Measurements from ENCODE around the gene WWC2. TPM values are rescaled to one million over a fixed set of nuclear protein-coding genes. Genes with fewer than 3 reads are reported as not detected.

Gene WWC2
- total RNA-seq, 1 experiment from 2014 or later, result 126 TPM

DNA sequence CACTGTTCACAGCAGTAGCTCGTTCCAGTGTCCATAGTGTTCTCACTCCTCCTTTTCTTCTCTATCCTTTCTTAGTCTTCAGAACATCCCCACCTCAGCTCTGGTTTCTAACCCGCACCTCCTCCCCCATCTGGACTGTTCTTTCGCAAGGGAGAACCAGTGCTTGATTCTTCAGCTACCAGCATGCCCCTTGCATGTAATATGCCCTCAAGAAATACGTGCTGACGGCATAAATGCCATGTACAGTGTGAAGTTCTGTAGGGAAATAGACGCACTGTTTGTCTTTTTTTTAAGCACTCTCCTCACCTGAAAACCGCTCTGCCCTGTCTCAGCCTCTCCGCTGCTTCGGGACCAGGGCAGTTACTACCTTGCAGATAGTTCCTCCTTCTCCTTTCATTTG is 215.7 kb downstream of the WWC2 start (continued):
- TF ChIP-seq, protein P1, sequence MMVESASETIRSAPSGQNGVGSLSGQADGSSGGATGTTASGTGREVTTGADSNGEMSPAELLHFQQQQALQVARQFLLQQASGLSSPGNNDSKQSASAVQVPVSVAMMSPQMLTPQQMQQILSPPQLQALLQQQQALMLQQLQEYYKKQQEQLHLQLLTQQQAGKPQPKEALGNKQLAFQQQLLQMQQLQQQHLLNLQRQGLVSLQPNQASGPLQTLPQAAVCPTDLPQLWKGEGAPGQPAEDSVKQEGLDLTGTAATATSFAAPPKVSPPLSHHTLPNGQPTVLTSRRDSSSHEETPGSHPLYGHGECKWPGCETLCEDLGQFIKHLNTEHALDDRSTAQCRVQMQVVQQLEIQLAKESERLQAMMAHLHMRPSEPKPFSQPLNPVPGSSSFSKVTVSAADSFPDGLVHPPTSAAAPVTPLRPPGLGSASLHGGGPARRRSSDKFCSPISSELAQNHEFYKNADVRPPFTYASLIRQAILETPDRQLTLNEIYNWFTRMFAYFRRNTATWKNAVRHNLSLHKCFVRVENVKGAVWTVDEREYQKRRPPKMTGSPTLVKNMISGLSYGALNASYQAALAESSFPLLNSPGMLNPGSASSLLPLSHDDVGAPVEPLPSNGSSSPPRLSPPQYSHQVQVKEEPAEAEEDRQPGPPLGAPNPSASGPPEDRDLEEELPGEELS (CRISPR knock-in tag; IDR thresholded peaks at IDR 0.05), result no peak
- TF ChIP-seq NR1H2 (CRISPR knock-in tag; IDR thresholded peaks at IDR 0.05) (no peak), ZBTB43 (CRISPR knock-in tag; IDR thresholded peaks at IDR 0.05) (no peak), ZNF512 (CRISPR knock-in tag; IDR thresholded peaks at IDR 0.05; ENCODE audit: borderline replicate concordance) (no peak)
- TF ChIP-seq, protein P2, sequence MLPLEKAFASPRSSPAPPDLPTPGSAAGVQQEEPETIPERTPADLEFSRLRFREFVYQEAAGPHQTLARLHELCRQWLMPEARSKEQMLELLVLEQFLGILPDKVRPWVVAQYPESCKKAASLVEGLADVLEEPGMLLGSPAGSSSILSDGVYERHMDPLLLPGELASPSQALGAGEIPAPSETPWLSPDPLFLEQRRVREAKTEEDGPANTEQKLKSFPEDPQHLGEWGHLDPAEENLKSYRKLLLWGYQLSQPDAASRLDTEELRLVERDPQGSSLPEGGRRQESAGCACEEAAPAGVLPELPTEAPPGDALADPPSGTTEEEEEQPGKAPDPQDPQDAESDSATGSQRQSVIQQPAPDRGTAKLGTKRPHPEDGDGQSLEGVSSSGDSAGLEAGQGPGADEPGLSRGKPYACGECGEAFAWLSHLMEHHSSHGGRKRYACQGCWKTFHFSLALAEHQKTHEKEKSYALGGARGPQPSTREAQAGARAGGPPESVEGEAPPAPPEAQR (CRISPR knock-in tag; IDR thresholded peaks at IDR 0.05), result no peak
- TF ChIP-seq, protein P3, sequence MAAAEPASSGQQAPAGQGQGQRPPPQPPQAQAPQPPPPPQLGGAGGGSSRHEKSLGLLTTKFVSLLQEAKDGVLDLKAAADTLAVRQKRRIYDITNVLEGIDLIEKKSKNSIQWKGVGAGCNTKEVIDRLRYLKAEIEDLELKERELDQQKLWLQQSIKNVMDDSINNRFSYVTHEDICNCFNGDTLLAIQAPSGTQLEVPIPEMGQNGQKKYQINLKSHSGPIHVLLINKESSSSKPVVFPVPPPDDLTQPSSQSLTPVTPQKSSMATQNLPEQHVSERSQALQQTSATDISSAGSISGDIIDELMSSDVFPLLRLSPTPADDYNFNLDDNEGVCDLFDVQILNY (CRISPR knock-in tag; IDR thresholded peaks at IDR 0.05), result no peak
- TF ChIP-seq, protein P4, sequence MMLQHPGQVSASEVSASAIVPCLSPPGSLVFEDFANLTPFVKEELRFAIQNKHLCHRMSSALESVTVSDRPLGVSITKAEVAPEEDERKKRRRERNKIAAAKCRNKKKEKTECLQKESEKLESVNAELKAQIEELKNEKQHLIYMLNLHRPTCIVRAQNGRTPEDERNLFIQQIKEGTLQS (CRISPR knock-in tag; conservative IDR thresholded peaks at IDR 0.05), result no peak

DNA sequence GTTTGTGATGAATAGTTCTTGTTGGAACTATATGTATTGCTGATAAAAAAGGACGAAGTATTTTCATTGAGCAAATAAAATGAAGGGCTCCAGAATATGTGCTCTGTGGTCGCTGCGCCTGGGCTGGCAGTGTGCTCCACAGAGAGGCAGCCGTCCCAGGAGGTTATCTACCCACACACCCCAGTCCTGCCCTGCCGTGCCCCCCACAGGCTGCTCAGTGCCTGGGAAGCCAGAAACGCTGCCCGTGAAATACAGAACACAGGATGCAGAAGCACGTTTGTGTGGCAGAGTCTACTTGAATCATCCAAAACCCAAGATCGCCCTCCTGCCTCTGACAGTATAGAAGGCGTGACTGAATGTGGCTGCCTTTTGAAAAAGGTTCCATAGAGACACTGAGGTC is 219.6 kb downstream of the WWC2 start:
- Mint-ChIP-seq H3K9me3 (no peaks in the 10 kb centered on the region), H3K27ac (no peak overlapping the region), H3K27me3 (ENCODE audit: low read depth) (no peaks in the 10 kb centered on the region), H3K4me3 (no peak overlapping the region), H3K4me1 (no peaks in the 10 kb centered on the region), H3K36me3 (peaks cover 21% of the 10 kb centered on the region)
- ATAC-seq (no peak), DNase-seq (ENCODE audit: low spot score) (no peak)
- ChIA-PET POLR2A (no interaction called here), CTCF (no interaction called here)
- TF ChIP-seq SP1 (CRISPR knock-in tag; conservative IDR thresholded peaks at IDR 0.05), result no peak
- no peak for TF ChIP-seq ZNF317 (CRISPR knock-in tag; IDR thresholded peaks at IDR 0.05; ENCODE audit: borderline replicate concordance, low read depth)
- no peak for TF ChIP-seq USF1 (CRISPR knock-in tag; IDR thresholded peaks at IDR 0.05)
- TF ChIP-seq, protein P5, sequence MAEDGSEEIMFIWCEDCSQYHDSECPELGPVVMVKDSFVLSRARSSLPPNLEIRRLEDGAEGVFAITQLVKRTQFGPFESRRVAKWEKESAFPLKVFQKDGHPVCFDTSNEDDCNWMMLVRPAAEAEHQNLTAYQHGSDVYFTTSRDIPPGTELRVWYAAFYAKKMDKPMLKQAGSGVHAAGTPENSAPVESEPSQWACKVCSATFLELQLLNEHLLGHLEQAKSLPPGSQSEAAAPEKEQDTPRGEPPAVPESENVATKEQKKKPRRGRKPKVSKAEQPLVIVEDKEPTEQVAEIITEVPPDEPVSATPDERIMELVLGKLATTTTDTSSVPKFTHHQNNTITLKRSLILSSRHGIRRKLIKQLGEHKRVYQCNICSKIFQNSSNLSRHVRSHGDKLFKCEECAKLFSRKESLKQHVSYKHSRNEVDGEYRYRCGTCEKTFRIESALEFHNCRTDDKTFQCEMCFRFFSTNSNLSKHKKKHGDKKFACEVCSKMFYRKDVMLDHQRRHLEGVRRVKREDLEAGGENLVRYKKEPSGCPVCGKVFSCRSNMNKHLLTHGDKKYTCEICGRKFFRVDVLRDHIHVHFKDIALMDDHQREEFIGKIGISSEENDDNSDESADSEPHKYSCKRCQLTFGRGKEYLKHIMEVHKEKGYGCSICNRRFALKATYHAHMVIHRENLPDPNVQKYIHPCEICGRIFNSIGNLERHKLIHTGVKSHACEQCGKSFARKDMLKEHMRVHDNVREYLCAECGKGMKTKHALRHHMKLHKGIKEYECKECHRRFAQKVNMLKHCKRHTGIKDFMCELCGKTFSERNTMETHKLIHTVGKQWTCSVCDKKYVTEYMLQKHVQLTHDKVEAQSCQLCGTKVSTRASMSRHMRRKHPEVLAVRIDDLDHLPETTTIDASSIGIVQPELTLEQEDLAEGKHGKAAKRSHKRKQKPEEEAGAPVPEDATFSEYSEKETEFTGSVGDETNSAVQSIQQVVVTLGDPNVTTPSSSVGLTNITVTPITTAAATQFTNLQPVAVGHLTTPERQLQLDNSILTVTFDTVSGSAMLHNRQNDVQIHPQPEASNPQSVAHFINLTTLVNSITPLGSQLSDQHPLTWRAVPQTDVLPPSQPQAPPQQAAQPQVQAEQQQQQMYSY (CRISPR knock-in tag; IDR thresholded peaks at IDR 0.05), result no peak
- TF ChIP-seq, protein P4 (CRISPR knock-in tag; conservative IDR thresholded peaks at IDR 0.05), result no peak
- no peak for TF ChIP-seq GABPB1 (CRISPR knock-in tag; IDR thresholded peaks at IDR 0.05)
- TF ChIP-seq, protein P6, sequence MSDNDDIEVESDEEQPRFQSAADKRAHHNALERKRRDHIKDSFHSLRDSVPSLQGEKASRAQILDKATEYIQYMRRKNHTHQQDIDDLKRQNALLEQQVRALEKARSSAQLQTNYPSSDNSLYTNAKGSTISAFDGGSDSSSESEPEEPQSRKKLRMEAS (CRISPR knock-in tag; IDR thresholded peaks at IDR 0.05), result no peak
- TF ChIP-seq RORB (CRISPR knock-in tag; IDR thresholded peaks at IDR 0.05), result no peak
- TF ChIP-seq ELF4 (CRISPR knock-in tag; IDR thresholded peaks at IDR 0.05; ENCODE audit: low read depth), result no peak
- no peak for TF ChIP-seq ATF1 (CRISPR knock-in tag; IDR thresholded peaks at IDR 0.05)
- no peak for TF ChIP-seq HMGA2 (CRISPR knock-in tag; IDR thresholded peaks at IDR 0.05)
- no peak for TF ChIP-seq SOX15 (CRISPR knock-in tag; IDR thresholded peaks at IDR 0.05)
- TF ChIP-seq TEAD1 (CRISPR knock-in tag; IDR thresholded peaks at IDR 0.05), result no peak
- TF ChIP-seq MYBL2 (CRISPR knock-in tag; IDR thresholded peaks at IDR 0.05), result no peak
- TF ChIP-seq IRF2 (CRISPR knock-in tag; IDR thresholded peaks at IDR 0.05; ENCODE audit: borderline replicate concordance, low read depth), result no peak
- no peak for TF ChIP-seq GTF2I (CRISPR knock-in tag; conservative IDR thresholded peaks at IDR 0.05)
- TF ChIP-seq ERG (CRISPR knock-in tag; IDR thresholded peaks at IDR 0.05), result no peak
- no peak for TF ChIP-seq NR1H2 (CRISPR knock-in tag; IDR thresholded peaks at IDR 0.05)
